Measurements from ENCODE around the gene NANOS3.

The NANOS3 gene

GRCh38 chr19:13864667-13865570 is 12.0 kb upstream of the NANOS3 start:
- no peak for TF ChIP-seq CTCF (IDR thresholded peaks at IDR 0.05; ENCODE audit: low read depth, low read length)
- H3K4me3 ChIP-seq (ENCODE audit: low read depth, low read length): peak overlapping the region; percentile 59

- no peak for TF ChIP-seq CTCF (IDR thresholded peaks at IDR 0.05; ENCODE audit: low read depth, low read length)
- peak overlapping the region; percentile 59 for H3K4me3 ChIP-seq (ENCODE audit: low read depth, low read length)
Measured at GRCh38 chr19:13865571-13866462, 11.1 kb upstream of the NANOS3 start.

- H3K4me3 ChIP-seq (ENCODE audit: low read depth, low read length): peak overlapping the region; percentile 59
- no peak for TF ChIP-seq CTCF (IDR thresholded peaks at IDR 0.05; ENCODE audit: low read depth, low read length)
Measured at GRCh38 chr19:13866463-13867046, 10.4 kb upstream of the NANOS3 start.

- no peak overlapping the region for H3K4me3 ChIP-seq (ENCODE audit: low read depth, low read length)
- TF ChIP-seq CTCF (IDR thresholded peaks at IDR 0.05; ENCODE audit: low read depth, low read length): no peak
Measured at GRCh38 chr19:13868663-13869062, 8.3 kb upstream of the NANOS3 start.

- no peak for TF ChIP-seq CTCF (IDR thresholded peaks at IDR 0.05; ENCODE audit: low read depth, low read length)
- no peak overlapping the region for H3K4me3 ChIP-seq (ENCODE audit: low read depth, low read length)
Measured at GRCh38 chr19:13869281-13869680, 7.7 kb upstream of the NANOS3 start.

GRCh38 chr19:13870873-13871272 is 6.1 kb upstream of the NANOS3 start:
- TF ChIP-seq CTCF (IDR thresholded peaks at IDR 0.05; ENCODE audit: low read depth, low read length): no peak
- no peak overlapping the region for H3K4me3 ChIP-seq (ENCODE audit: low read depth, low read length)
